ENCODE measurements around the gene PRKCZ.

The PRKCZ gene

DNA sequence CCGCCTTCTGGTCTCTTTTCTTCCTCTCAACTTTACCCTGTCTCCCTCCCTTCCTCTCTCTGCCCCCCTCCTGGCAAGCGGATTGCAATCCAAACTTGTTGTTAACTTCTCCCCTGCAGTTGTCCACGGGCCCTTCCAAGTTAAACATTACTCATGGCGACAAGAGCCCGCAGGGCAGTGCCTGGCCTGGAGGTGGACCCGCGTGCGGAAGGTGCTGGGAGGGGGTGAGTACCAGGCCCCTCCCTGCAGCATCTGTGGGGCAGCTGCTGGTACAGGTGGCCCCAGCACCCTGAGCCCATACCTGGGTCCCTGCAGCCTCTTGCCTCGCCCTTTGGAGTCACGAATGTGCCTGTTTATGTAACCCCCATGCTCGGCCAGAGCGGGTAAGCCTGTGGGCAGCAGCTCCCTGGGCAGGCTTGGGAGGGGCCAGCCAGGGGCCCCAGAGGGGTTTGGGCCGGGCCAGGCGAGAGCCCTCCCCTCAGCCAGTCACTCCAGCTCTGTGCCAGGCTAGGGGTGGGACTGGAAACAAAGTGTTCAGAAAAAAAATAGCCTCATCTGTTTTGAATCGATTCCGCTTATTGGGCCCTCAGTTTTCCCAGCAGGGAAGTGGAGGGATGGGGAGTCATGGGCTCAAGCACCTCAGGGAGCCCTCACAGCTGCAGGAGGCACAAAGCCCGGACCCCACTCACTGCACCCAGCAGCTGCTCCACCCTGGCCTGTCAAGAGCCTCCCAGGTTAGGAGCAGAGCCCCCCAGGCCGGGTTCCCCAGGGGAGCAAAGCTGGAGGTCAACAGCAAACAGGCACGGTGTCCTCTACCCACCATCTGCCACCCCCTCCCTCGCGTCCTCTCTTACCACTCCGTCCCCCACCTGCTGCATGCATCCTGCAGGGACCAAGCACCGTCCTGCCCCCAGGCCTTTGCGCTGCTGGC is 158.4 kb downstream of the PRKCZ start:
- Histone ChIP-seq H3K4me3 (ENCODE audit: low read length in 2 of 2) (peak overlapping the region in 1 of 2 donors; percentile 40), H3K4me1 (ENCODE audit: control insufficient read depth, insufficient read depth, low read length) (peaks cover 78% of the 10 kb centered on the region), H3K9me3 (ENCODE audit: control insufficient read depth in 2 of 2, low read length in 2 of 2) (no peaks in the 10 kb centered on the region), H3K27ac (ENCODE audit: low read length) (peak overlapping the region; percentile 87), H3K9ac (ENCODE audit: low read length in 2 of 2) (peak overlapping the region; percentile 5 to 22), H3K27me3 (ENCODE audit: control insufficient read depth in 1 of 2, insufficient read depth in 2 of 2, low read length in 2 of 2) (no peaks in the 10 kb centered on the region), H3K36me3 (ENCODE audit: control insufficient read depth in 2 of 2, insufficient read depth in 2 of 2, low read length in 2 of 2) (no peaks in the 10 kb centered on the region)

DNA sequence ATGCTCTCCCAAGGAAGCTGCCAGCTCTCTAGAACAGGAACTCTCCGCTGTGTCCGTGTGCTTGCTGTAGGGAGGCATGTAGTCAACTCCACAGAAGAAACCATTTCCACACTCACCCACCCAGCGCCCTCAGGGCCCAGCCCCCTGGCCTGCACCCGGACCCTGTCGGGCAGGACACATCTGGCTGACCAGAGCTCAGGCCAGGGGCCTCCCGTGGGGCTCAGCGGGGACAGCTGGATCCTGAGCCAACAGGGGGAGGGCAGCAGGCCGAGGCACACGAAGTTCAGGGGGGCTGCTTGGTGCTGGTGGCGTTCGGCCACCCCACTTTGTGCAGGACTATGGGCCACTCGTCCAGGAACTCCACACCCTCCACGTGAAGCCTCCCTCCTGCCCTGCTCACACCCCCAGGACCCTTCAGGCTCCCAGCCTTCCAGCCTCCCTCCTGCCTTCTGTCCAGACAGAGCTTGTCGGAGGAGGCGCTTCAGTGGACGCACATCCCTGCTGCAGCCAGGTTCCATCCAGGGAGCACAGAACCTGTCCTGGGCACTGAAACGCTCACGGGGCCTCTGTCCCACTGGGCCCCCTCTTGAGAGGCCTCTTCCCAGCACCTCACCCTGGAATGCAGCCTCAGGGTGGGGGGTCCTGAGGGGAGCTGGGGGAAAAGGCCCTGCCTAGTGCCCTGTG is 159.3 kb downstream of the PRKCZ start:
- Histone ChIP-seq H3K4me1 (ENCODE audit: control insufficient read depth, insufficient read depth, low read length) (peaks cover 78% of the 10 kb centered on the region), H3K27me3 (ENCODE audit: control insufficient read depth in 1 of 2, insufficient read depth in 2 of 2, low read length in 2 of 2) (no peaks in the 10 kb centered on the region), H3K9me3 (ENCODE audit: control insufficient read depth in 2 of 2, low read length in 2 of 2) (no peaks in the 10 kb centered on the region), H3K27ac (ENCODE audit: low read length) (peak overlapping the region; percentile 87), H3K36me3 (ENCODE audit: control insufficient read depth in 2 of 2, insufficient read depth in 2 of 2, low read length in 2 of 2) (no peaks in the 10 kb centered on the region), H3K4me3 (ENCODE audit: low read length in 2 of 2) (no peak overlapping the region), H3K9ac (ENCODE audit: low read length in 2 of 2) (no peak overlapping the region)

DNA sequence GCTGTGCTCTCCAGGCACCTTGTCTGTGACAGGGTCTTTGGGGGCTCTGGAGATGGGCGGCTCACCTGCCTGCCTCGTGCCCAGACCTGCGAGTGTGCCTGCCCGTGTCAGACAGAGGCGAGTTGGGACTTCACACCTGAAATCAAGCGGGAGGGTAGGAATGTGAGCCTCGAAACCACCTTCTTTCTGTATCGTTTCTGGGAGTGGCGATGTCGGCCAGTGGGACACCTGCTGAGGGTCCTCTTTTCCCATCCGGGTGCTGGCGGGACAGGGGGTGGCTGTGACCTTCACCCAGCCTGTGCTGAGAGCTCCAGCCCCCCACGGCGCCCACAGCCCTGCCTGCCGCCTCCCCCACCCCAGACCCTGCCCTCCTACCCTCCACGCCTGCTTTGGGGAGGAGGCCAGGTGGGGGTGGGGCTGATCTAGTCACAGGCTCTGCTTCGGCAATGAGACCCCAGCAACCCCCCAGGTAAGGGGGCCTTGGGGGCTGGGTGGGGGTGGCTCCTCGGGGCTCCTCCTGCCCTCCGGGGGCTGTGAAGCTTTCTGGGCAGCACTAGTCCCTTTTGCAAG is 160.0 kb downstream of the PRKCZ start:
- Histone ChIP-seq H3K4me1 (ENCODE audit: control insufficient read depth, insufficient read depth, low read length) (peaks cover 81% of the 10 kb centered on the region), H3K36me3 (ENCODE audit: control insufficient read depth in 2 of 2, insufficient read depth in 2 of 2, low read length in 2 of 2) (no peaks in the 10 kb centered on the region), H3K27me3 (ENCODE audit: control insufficient read depth in 1 of 2, insufficient read depth in 2 of 2, low read length in 2 of 2) (no peaks in the 10 kb centered on the region), H3K27ac (ENCODE audit: low read length) (peak overlapping the region; percentile 87), H3K9ac (ENCODE audit: low read length in 2 of 2) (no peak overlapping the region), H3K4me3 (ENCODE audit: low read length in 2 of 2) (no peak overlapping the region), H3K9me3 (ENCODE audit: control insufficient read depth in 2 of 2, low read length in 2 of 2) (no peaks in the 10 kb centered on the region)

DNA sequence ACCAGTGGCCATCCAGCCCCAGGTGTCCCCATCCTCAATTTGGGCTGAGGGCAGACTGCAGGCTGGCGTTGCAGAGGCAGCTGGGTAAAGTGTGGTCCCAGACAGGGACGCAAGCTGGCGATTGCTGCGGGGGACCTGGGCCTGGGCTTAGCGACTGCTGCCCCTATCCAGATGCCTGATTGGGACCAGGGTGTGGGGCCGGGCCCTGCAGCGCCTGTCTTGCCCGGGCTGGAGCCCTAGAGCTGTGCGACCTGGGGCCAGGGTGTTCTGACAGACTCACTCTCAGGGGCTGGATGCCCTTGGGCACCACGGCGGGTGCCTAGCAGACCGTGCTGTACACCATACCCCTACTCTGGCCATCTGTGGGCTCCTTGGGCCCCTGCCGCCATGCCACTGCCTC is 160.6 kb downstream of the PRKCZ start:
- no peaks in the 10 kb centered on the region for H3K9me3 ChIP-seq (ENCODE audit: control insufficient read depth in 2 of 2, low read length in 2 of 2)
- H3K36me3 ChIP-seq (ENCODE audit: control insufficient read depth in 2 of 2, insufficient read depth in 2 of 2, low read length in 2 of 2): no peaks in the 10 kb centered on the region
- no peaks in the 10 kb centered on the region for H3K27me3 ChIP-seq (ENCODE audit: control insufficient read depth in 1 of 2, insufficient read depth in 2 of 2, low read length in 2 of 2)
- no peak overlapping the region for H3K4me3 ChIP-seq (ENCODE audit: low read length in 2 of 2)
- H3K27ac ChIP-seq (ENCODE audit: low read length): peak overlapping the region; percentile 37
- H3K9ac ChIP-seq (ENCODE audit: low read length in 2 of 2): no peak overlapping the region
- H3K4me1 ChIP-seq (ENCODE audit: control insufficient read depth, insufficient read depth, low read length): peaks cover 75% of the 10 kb centered on the region

DNA sequence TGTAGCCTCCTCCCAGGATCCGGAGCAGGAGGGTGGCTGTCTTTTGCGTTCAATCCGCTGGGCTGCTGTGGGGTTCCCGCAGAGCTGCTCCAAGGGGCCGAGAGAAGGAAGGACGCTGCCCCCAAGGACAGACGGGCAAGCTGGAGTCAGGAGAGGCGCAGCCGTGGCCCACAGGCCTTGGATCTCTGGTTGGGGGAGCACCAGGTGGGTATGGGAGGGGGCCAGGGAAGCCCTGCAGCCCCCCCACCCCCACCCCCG is 162.0 kb downstream of the PRKCZ start:
- H3K9ac ChIP-seq (ENCODE audit: low read length in 2 of 2): peak overlapping the region; percentile 79 to 86
- peak overlapping the region; percentile 12 to 76 for H3K4me3 ChIP-seq (ENCODE audit: low read length in 2 of 2)
- peaks cover 64% of the 10 kb centered on the region for H3K4me1 ChIP-seq (ENCODE audit: control insufficient read depth, insufficient read depth, low read length)

DNA sequence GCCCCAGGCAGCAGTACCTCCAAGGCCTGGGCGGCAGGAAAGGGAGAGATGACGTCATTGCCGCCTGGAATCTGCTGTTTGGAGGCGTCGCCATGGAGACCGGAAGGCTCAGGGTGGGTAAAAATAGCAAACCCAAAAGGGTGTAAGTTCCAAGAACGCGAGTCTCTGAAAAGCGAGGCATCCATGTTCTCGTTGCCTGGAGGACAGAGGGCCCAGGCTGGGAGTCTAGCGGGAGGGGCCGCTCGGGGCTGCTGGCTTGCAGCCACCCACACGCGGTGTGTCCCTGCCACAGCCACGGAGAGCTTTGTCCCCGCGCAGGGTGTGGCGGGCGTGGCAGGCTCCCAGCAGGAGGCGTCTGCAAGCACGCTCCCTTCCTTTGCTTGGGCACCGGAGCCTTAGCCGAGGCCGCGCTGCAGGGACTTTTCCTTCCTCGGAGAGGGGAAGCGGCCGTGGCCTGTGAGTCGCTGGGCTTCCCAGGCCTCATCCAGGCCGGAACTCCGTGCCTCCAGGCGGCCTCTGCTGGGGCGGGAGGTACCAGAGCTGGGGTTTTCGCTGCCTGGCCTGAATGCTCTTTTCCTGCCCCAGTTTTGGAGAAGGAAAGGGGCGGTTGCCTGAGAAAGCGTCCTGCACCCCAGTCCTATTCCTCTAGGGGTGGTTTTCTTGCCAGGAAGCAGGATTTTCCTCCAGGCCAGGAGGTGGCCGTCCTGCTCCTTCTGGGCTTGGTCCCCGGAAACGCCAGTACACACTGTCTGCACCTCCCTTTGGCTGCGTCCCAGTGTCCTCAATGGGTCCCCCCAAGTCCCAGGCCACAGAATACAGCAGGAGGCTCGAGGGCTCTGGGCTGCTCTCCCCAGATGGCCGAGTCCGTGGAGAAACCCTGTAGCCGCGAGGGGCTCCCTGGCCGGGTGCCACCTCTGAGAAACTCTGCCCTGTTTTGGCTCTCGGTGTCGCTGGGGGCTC is 162.6 kb downstream of the PRKCZ start:
- Histone ChIP-seq H3K4me1 (ENCODE audit: control insufficient read depth, insufficient read depth, low read length) (peaks cover 58% of the 10 kb centered on the region), H3K9me3 (ENCODE audit: control insufficient read depth in 2 of 2, low read length in 2 of 2) (no peaks in the 10 kb centered on the region), H3K27ac (ENCODE audit: low read length) (peak overlapping the region; percentile 100), H3K27me3 (ENCODE audit: control insufficient read depth in 1 of 2, insufficient read depth in 2 of 2, low read length in 2 of 2) (no peaks in the 10 kb centered on the region), H3K9ac (ENCODE audit: low read length in 2 of 2) (peak overlapping the region; percentile 86 to 99), H3K4me3 (ENCODE audit: low read length in 2 of 2) (peak overlapping the region; percentile 56 to 76), H3K36me3 (ENCODE audit: control insufficient read depth in 2 of 2, insufficient read depth in 2 of 2, low read length in 2 of 2) (no peaks in the 10 kb centered on the region)

More for the DNA sequence above, 162.0 kb downstream of the PRKCZ start:
- H3K27ac ChIP-seq (ENCODE audit: low read length): peak overlapping the region; percentile 100
- no peaks in the 10 kb centered on the region for H3K27me3 ChIP-seq (ENCODE audit: control insufficient read depth in 1 of 2, insufficient read depth in 2 of 2, low read length in 2 of 2)
- H3K9me3 ChIP-seq (ENCODE audit: control insufficient read depth in 2 of 2, low read length in 2 of 2): no peaks in the 10 kb centered on the region
- no peaks in the 10 kb centered on the region for H3K36me3 ChIP-seq (ENCODE audit: control insufficient read depth in 2 of 2, insufficient read depth in 2 of 2, low read length in 2 of 2)

DNA sequence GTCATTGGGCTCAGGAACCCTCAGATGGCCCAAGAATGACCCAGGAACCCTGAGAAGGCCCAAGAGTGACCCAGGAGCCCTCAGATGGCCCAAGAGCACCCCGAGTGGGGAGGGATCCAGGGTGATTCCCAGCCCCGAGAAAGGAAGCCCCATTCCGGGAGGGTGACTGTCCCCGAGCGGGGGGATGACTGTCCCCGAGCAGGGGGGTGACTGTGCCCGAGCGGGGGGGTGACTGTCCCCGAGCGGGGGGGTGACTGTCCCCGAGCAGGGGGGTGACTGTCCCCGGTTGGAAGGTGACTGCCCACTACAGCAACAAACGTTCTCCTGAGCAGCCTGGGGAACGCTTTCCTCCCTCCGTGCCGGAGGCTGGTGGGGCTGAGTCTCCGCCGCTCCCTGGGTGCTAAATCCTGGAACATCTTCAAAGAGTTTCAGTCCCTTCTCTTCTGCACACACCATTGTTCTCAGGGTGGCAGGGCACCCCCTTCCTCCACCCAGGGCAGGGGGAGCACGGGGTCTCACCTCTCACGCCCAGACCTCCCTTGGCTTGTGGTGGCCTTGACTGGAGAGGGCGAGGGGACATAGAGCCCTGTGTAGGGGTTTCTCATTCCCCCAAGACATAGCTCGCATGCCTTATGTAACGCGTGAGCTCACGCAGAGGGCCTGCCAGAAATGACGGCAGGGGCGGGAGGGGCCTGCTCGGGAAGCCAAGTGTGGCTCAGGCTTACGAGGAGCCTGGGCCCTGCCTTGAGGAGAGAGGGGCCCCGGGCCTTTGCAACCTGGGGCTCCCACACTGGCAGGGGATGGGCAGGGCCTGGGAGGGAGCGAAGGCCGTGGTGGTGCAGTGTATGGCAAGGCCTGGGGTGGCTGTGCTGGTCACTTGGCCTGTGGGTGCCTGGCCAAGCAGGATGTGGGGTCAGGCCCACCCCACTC is 163.6 kb downstream of the PRKCZ start:
- Histone ChIP-seq H3K27ac (ENCODE audit: low read length) (peak overlapping the region; percentile 100), H3K4me3 (ENCODE audit: low read length in 2 of 2) (peak overlapping the region; percentile 56 to 76), H3K36me3 (ENCODE audit: control insufficient read depth in 2 of 2, insufficient read depth in 2 of 2, low read length in 2 of 2) (no peaks in the 10 kb centered on the region), H3K9me3 (ENCODE audit: control insufficient read depth in 2 of 2, low read length in 2 of 2) (no peaks in the 10 kb centered on the region), H3K4me1 (ENCODE audit: control insufficient read depth, insufficient read depth, low read length) (peaks cover 48% of the 10 kb centered on the region), H3K9ac (ENCODE audit: low read length in 2 of 2) (peak overlapping the region; percentile 86 to 99), H3K27me3 (ENCODE audit: control insufficient read depth in 1 of 2, insufficient read depth in 2 of 2, low read length in 2 of 2) (no peaks in the 10 kb centered on the region)

DNA sequence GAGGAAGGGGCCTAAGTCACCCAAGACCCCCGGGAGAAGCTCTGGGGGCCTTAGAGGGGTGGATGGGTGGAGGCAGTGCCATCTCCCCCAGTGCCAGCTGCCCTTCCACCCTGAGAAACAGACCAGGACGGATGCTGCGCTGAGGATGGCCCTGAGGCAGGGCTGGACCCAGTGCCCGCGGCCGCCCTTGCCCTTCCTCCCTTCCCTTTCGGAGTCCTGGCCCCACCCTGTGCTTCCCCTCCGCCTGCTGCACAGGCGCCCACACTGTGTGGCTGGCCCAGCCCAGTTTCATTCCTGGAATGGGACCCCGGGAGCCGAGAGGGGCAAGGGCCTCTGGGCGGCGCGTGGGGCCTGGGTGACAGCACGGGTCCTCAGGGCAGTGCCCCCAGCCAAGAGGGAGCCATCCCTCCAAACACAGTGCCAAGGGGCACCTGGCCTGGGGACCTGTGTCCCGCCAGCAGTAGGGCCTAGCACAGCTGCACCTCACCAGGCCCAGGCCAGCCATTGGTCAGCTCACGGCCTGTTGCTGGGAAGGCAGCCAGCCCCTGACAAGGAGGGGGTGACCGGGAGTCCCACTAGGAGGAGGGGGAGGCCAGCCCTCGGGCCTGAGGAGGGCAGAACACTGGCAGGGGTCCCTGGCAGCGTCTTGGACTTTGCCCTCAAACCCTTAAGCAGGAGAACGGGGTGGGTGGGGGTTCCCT is 164.5 kb downstream of the PRKCZ start:
- Histone ChIP-seq H3K27me3 (ENCODE audit: control insufficient read depth in 1 of 2, insufficient read depth in 2 of 2, low read length in 2 of 2) (no peaks in the 10 kb centered on the region), H3K9me3 (ENCODE audit: control insufficient read depth in 2 of 2, low read length in 2 of 2) (no peaks in the 10 kb centered on the region), H3K4me3 (ENCODE audit: low read length in 2 of 2) (peak overlapping the region; percentile 1 to 47), H3K4me1 (ENCODE audit: control insufficient read depth, insufficient read depth, low read length) (peaks cover 39% of the 10 kb centered on the region), H3K9ac (ENCODE audit: low read length in 2 of 2) (peak overlapping the region; percentile 86 to 99), H3K27ac (ENCODE audit: low read length) (peak overlapping the region; percentile 100), H3K36me3 (ENCODE audit: control insufficient read depth in 2 of 2, insufficient read depth in 2 of 2, low read length in 2 of 2) (no peaks in the 10 kb centered on the region)

DNA sequence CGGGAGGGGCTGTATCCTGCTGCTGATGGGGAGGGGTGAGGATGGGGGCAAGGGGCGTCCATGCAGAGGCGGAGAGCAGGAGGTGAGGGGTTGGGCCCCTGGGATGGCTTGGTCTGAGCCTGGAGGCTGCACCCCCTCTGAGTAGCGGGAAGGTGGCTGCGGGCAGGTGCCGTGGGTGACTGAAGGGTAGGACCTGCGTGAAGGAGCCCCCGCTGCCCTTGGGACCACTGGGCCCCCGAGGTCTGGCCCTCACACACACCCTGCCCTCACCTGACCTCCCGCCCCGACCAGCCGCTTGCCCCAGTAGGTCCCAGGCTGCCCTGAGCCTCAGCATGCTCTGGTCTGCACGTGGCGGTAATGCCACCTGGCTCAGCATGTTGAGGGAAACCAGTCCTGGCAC is 165.1 kb downstream of the PRKCZ start:
- Histone ChIP-seq H3K36me3 (ENCODE audit: control insufficient read depth in 2 of 2, insufficient read depth in 2 of 2, low read length in 2 of 2) (no peaks in the 10 kb centered on the region), H3K27ac (ENCODE audit: low read length) (no peak overlapping the region), H3K27me3 (ENCODE audit: control insufficient read depth in 1 of 2, insufficient read depth in 2 of 2, low read length in 2 of 2) (no peaks in the 10 kb centered on the region), H3K9ac (ENCODE audit: low read length in 2 of 2) (peak overlapping the region; percentile 29 to 86), H3K9me3 (ENCODE audit: control insufficient read depth in 2 of 2, low read length in 2 of 2) (no peaks in the 10 kb centered on the region), H3K4me1 (ENCODE audit: control insufficient read depth, insufficient read depth, low read length) (peaks cover 34% of the 10 kb centered on the region), H3K4me3 (ENCODE audit: low read length in 2 of 2) (no peak overlapping the region)
